H1 (cell line): Measurements from ENCODE around the gene SELENBP1. TPM values are rescaled to one million over a fixed set of nuclear protein-coding genes. Genes with fewer than 3 reads are reported as not detected.

ENCODE experiments used
- ASH2L ChIP-seq: fragments of 200-600, 300-600 bp; sonication (generic); IDR thresholded peaks from one replicate; pipeline ENCODE4 v1.7.1; 2017; ENCODE audit warnings: low read length
- KDM4A ChIP-seq: IDR thresholded peaks from one replicate; pipeline ENCODE4 v1.7.1; 2012; ENCODE audit warnings: low read depth, mild to moderate bottlenecking, moderate library complexity, low read length, inconsistent platforms; ENCODE audit not compliant: severe bottlenecking
- polyA plus RNA-seq, 7 experiments: library from polyadenylated mRNA; depleted of rRNA in 3 of 7; stranded (reverse) in 5 of 7; unstranded in 2 of 7; fragments of >200 nt in 5 of 7; fragments of 200-250 nt in 2 of 7; gene quantifications; 1 replicate in 5 of 7; 2 replicates in 1 of 7; 4 replicates in 1 of 7; pipeline versions ENCODE4 v1.2.1 to v1.2.3, GENCODE V29; 2011 to 2013; ENCODE audit warnings: missing spikeins in 2 of 7, mixed read lengths in 2 of 7
- total RNA-seq: library from RNA; stranded (reverse); fragmentation: NEBNext Ultra II Directional; extraction: Animal tissue kit (Norgen Biotek cat#: 25700); gene quantifications from 2 replicates; pipeline ENCODE4 v1.2.1, GENCODE V29; 2021
- TF ChIP-seq, protein P1 (sequence below): IDR thresholded peaks from 2 replicates; pipeline ENCODE4 v1.6.1; 2012; ENCODE audit warnings: inconsistent platforms
- TF ChIP-seq, protein P2 (sequence below): fragments of 300-600 bp; sonication (generic); IDR thresholded peaks from 2 replicates; pipeline ENCODE4 v1.7.1; 2012; ENCODE audit warnings: low read length, moderate library complexity, mild to moderate bottlenecking, inconsistent platforms; ENCODE audit not compliant: insufficient replicate concordance

SELENBP1 gene
- total and polyA plus RNA-seq, 2 of the 8 experiments (the other 6 are each of a cell fraction or from before 2014, with no cell fraction given) = 20.0 to 32.4 TPM

DNA sequence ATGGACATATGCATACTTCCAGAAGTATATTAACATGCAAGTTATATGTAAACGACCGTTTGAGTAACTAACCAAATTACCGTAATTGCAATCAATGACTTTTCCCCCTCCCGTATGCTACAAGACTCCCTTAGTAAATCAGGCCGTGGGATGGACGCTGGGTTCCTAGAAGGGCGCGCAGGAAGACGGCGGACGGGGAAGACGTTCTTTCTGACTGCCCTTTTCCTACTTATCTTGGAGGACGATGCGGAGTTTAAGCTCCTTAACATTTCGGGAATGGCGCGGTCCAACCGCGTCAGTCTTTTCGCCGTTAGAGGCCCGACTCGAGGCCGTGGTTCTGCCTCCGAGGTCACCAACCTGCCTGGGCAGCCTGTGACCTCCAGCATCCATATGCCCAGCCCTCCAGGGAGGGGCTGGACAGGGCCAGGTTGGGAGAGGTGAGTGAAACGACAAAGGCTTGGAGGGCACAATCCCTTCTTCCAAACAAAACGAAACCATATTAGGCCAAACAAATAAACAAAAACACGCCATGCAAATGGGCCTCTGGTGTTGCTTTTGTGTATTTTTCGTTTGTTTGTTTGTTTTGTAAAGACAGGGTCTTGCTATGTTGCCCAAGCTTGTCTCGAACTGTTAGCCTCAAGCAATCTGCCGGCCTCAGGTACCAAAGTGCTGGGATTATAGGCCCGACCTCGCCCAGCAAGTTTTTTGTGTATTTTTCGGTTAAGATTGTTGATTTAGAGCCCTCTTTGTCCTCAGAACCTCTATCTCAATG, 44.4 kb downstream of the SELENBP1 start (continued):
- TF ChIP-seq, protein P1, sequence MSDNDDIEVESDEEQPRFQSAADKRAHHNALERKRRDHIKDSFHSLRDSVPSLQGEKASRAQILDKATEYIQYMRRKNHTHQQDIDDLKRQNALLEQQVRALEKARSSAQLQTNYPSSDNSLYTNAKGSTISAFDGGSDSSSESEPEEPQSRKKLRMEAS = peak; percentile 18; the same call in 1 of the 2 replicates
- TF ChIP-seq, protein P2, sequence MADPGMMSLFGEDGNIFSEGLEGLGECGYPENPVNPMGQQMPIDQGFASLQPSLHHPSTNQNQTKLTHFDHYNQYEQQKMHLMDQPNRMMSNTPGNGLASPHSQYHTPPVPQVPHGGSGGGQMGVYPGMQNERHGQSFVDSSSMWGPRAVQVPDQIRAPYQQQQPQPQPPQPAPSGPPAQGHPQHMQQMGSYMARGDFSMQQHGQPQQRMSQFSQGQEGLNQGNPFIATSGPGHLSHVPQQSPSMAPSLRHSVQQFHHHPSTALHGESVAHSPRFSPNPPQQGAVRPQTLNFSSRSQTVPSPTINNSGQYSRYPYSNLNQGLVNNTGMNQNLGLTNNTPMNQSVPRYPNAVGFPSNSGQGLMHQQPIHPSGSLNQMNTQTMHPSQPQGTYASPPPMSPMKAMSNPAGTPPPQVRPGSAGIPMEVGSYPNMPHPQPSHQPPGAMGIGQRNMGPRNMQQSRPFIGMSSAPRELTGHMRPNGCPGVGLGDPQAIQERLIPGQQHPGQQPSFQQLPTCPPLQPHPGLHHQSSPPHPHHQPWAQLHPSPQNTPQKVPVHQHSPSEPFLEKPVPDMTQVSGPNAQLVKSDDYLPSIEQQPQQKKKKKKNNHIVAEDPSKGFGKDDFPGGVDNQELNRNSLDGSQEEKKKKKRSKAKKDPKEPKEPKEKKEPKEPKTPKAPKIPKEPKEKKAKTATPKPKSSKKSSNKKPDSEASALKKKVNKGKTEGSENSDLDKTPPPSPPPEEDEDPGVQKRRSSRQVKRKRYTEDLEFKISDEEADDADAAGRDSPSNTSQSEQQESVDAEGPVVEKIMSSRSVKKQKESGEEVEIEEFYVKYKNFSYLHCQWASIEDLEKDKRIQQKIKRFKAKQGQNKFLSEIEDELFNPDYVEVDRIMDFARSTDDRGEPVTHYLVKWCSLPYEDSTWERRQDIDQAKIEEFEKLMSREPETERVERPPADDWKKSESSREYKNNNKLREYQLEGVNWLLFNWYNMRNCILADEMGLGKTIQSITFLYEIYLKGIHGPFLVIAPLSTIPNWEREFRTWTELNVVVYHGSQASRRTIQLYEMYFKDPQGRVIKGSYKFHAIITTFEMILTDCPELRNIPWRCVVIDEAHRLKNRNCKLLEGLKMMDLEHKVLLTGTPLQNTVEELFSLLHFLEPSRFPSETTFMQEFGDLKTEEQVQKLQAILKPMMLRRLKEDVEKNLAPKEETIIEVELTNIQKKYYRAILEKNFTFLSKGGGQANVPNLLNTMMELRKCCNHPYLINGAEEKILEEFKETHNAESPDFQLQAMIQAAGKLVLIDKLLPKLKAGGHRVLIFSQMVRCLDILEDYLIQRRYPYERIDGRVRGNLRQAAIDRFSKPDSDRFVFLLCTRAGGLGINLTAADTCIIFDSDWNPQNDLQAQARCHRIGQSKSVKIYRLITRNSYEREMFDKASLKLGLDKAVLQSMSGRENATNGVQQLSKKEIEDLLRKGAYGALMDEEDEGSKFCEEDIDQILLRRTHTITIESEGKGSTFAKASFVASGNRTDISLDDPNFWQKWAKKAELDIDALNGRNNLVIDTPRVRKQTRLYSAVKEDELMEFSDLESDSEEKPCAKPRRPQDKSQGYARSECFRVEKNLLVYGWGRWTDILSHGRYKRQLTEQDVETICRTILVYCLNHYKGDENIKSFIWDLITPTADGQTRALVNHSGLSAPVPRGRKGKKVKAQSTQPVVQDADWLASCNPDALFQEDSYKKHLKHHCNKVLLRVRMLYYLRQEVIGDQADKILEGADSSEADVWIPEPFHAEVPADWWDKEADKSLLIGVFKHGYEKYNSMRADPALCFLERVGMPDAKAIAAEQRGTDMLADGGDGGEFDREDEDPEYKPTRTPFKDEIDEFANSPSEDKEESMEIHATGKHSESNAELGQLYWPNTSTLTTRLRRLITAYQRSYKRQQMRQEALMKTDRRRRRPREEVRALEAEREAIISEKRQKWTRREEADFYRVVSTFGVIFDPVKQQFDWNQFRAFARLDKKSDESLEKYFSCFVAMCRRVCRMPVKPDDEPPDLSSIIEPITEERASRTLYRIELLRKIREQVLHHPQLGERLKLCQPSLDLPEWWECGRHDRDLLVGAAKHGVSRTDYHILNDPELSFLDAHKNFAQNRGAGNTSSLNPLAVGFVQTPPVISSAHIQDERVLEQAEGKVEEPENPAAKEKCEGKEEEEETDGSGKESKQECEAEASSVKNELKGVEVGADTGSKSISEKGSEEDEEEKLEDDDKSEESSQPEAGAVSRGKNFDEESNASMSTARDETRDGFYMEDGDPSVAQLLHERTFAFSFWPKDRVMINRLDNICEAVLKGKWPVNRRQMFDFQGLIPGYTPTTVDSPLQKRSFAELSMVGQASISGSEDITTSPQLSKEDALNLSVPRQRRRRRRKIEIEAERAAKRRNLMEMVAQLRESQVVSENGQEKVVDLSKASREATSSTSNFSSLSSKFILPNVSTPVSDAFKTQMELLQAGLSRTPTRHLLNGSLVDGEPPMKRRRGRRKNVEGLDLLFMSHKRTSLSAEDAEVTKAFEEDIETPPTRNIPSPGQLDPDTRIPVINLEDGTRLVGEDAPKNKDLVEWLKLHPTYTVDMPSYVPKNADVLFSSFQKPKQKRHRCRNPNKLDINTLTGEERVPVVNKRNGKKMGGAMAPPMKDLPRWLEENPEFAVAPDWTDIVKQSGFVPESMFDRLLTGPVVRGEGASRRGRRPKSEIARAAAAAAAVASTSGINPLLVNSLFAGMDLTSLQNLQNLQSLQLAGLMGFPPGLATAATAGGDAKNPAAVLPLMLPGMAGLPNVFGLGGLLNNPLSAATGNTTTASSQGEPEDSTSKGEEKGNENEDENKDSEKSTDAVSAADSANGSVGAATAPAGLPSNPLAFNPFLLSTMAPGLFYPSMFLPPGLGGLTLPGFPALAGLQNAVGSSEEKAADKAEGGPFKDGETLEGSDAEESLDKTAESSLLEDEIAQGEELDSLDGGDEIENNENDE = peak; percentile 97
- TF ChIP-seq ASH2L (peak; percentile 78), KDM4A (no peak)
